T-cell (primary cell): ENCODE results near the gene POLD1. TPM values are rescaled to one million over a fixed set of nuclear protein-coding genes. Genes with fewer than 3 reads are reported as not detected.

Source experiments
- ATAC-seq, 4 experiments: fragments of 200-7000 bp in 3 of 4; fragments of 150-1000 bp in 1 of 4; cut with Tn5 transposase; replicated peaks in 1 of 4; 1 replicate in 3 of 4; 2 replicates in 1 of 4; pipeline ENCODE4 v1.10.0; 2021; ENCODE audit warnings: moderate library complexity in 3 of 4, mild to moderate bottlenecking in 2 of 4, moderate number of reproducible peaks in 1 of 4
- CTCF ChIA-PET, 2 donors: fragments of 300-600 bp; sonication (Branson Sonifier 250); formaldehyde crosslinking; loops; one replicate each; lab custom pipeline; 2022; ENCODE audit warnings: antibody characterized with exemption in 2 of 2; lab: Charles Lee
- POLR2A ChIA-PET, 2 donors: fragments of 300-600 bp; sonication (Branson Sonifier 250); formaldehyde crosslinking; loops; one replicate each; lab custom pipeline; 2022; ENCODE audit warnings: antibody characterized with exemption in 2 of 2; lab: Charles Lee
- DNase-seq, 35 experiments: peaks; one replicate each; pipeline versions ENCODE4 v3.0.0 to v3.0.0-alpha.2; 2013 to 2023
- H3K27ac ChIP-seq: one replicate; pipeline ENCODE4 v1.5.1; 2013; ENCODE audit warnings: low read length
- H3K27me3 ChIP-seq, 2 experiments: replicated peaks in 1 of 2; 1 replicate in 1 of 2; 2 replicates in 1 of 2; pipeline versions ENCODE4 v1.6.1 to v1.7.0; 2013; ENCODE audit warnings: low read length in 1 of 2, mixed read lengths in 1 of 2; ENCODE audit not compliant: control insufficient read depth in 2 of 2, insufficient read depth in 2 of 2; ENCODE audit errors: extremely low read depth in 1 of 2
- H3K36me3 ChIP-seq, 2 donors: 1 replicate in 1 of 2; 2 replicates in 1 of 2; pipeline versions ENCODE4 v1.6.1 to v1.7.0; 2013; ENCODE audit warnings: low read length in 1 of 2; ENCODE audit not compliant: control insufficient read depth in 2 of 2, insufficient read depth in 1 of 2; ENCODE audit errors: extremely low read depth in 1 of 2
- H3K4me1 ChIP-seq, 2 experiments: 1 replicate in 1 of 2; 2 replicates in 1 of 2; pipeline versions ENCODE4 v1.6.1 to v1.7.0; 2013; ENCODE audit warnings: low read length in 2 of 2, mixed read lengths in 1 of 2; ENCODE audit not compliant: insufficient read depth in 2 of 2, control insufficient read depth in 1 of 2; ENCODE audit errors: extremely low read depth in 1 of 2
- H3K4me3 ChIP-seq, 2 donors: 1 replicate in 1 of 2; 2 replicates in 1 of 2; pipeline versions ENCODE4 v1.5.1 to v1.7.0; 2013; ENCODE audit warnings: mild to moderate bottlenecking in 2 of 2, low read length in 1 of 2, moderate library complexity in 1 of 2; ENCODE audit not compliant: control insufficient read depth in 1 of 2; ENCODE audit errors: extremely low read depth in 1 of 2
- H3K9me3 ChIP-seq: 2 replicates; pipeline ENCODE4 v1.7.0; 2013
- H3K27ac Mint-ChIP-seq, 2 donors: one replicate each; pipeline ENCODE4 v1.8.0; 2020 to 2021; ENCODE audit warnings: mild to moderate bottlenecking in 2 of 2, mixed read lengths in 2 of 2
- H3K27me3 Mint-ChIP-seq, 2 donors: one replicate each; pipeline ENCODE4 v1.8.0; 2021 to 2022; ENCODE audit warnings: mixed read lengths in 2 of 2
- H3K36me3 Mint-ChIP-seq: one replicate; pipeline ENCODE4 v1.8.0; 2021; ENCODE audit warnings: mixed read lengths
- H3K4me1 Mint-ChIP-seq, 3 donors: one replicate each; pipeline ENCODE4 v1.8.0; 2020 to 2022; ENCODE audit warnings: mixed read lengths in 3 of 3, mild to moderate bottlenecking in 1 of 3
- H3K4me3 Mint-ChIP-seq, 3 donors: one replicate each; pipeline ENCODE4 v1.8.0; 2020 to 2022; ENCODE audit warnings: mild to moderate bottlenecking in 3 of 3, mixed read lengths in 3 of 3, moderate library complexity in 3 of 3
- H3K9me3 Mint-ChIP-seq, 3 donors: one replicate each; pipeline ENCODE4 v1.8.0; 2020 to 2022; ENCODE audit warnings: mixed read lengths in 3 of 3
- WGBS: methylation state at CpG from one replicate; pipeline ENCODE4 v1.1.5; 2013; ENCODE audit warnings: missing lambda C conversion rate; ENCODE audit not compliant: insufficient coverage; 5-methylcytosine and 5-hydroxymethylcytosine counted together
- total RNA-seq, 35 experiments: library from RNA in 6 of 35; stranded (reverse) in 6 of 35; fragments of 120-200 nt in 1 of 35; gene quantifications; one replicate each; pipeline versions ENCODE4 v1.2.1 to v1.2.4 and lab custom pipeline; 2013 to 2026

Gene POLD1
- total RNA-seq, 5 donors from 2014 or later (not counting 1 experiment from before 2014, with no cell fraction given) = 32.9 to 67.1 (median 54.0) TPM

- Mint-ChIP-seq H3K4me1 (peaks cover 35 to 57% (median 45%) of the 10 kb centered on the region in 3 donors), H3K27me3 (no peaks in the 10 kb centered on the region), H3K27ac (no peak overlapping the region), H3K4me3 (no peak overlapping the region), H3K9me3 (no peaks in the 10 kb centered on the region), H3K36me3 (peaks cover 26% of the 10 kb centered on the region)
- ATAC-seq = no peak
- ChIA-PET POLR2A (no interaction called here), CTCF (interaction anchor here (0.6 to 0.7 kb wide), 2 partner anchors 14 to 47 kb away, joined by 3 read pairs; no protein-coding TSS in a partner anchor)
- WGBS = 99% methylated on average over 7 of the region's 8 CpGs
- H3K27ac ChIP-seq = no peak overlapping the region
- no peaks in the 10 kb centered on the region for H3K27me3 ChIP-seq
- H3K4me3 ChIP-seq = no peak overlapping the region
- H3K4me1 ChIP-seq = peaks cover 6 to 41% of the 10 kb centered on the region in 2 experiments
- H3K36me3 ChIP-seq = peaks cover 10 to 57% of the 10 kb centered on the region in 2 donors
- DNase-seq = no peak
- no peaks in the 10 kb centered on the region for H3K9me3 ChIP-seq
Measured at GRCh38 chr19:50380751-50381151, 3.4 kb upstream of the POLD1 start.

GRCh38 chr19:50381881-50382729 lies 2.0 kb upstream of the POLD1 start:
- peaks cover 26% of the 10 kb centered on the region for H3K36me3 Mint-ChIP-seq
- Histone ChIP-seq H3K27me3 (no peaks in the 10 kb centered on the region), H3K4me1 (peaks cover 6 to 34% of the 10 kb centered on the region in 2 experiments), H3K4me3 (no peak overlapping the region), H3K9me3 (no peaks in the 10 kb centered on the region), H3K36me3 (peaks cover 23 to 58% of the 10 kb centered on the region in 2 donors), H3K27ac (no peak overlapping the region)
- H3K9me3 Mint-ChIP-seq = no peaks in the 10 kb centered on the region
- ChIA-PET POLR2A (no interaction called here), CTCF (no interaction called here)
- no peak overlapping the region for H3K4me3 Mint-ChIP-seq
- peaks cover 31 to 49% (median 41%) of the 10 kb centered on the region in 3 donors for H3K4me1 Mint-ChIP-seq
- WGBS = 96% methylated on average over 51 of the region's 58 CpGs
- no peaks in the 10 kb centered on the region for H3K27me3 Mint-ChIP-seq
- ATAC-seq (no peak), DNase-seq (peak in 2 of 35 experiments; percentile 14 to 24)
- H3K27ac Mint-ChIP-seq = no peak overlapping the region

- no peaks in the 10 kb centered on the region for H3K9me3 ChIP-seq
- Mint-ChIP-seq H3K27ac (peak overlapping the region; percentile 91 to 92), H3K27me3 (no peaks in the 10 kb centered on the region), H3K9me3 (no peaks in the 10 kb centered on the region), H3K36me3 (peaks cover 26% of the 10 kb centered on the region), H3K4me1 (peaks cover 26 to 43% (median 37%) of the 10 kb centered on the region in 3 donors), H3K4me3 (peak overlapping the region; percentile 92 to 94 (median 92))
- peaks cover 6 to 24% of the 10 kb centered on the region in 2 experiments for H3K4me1 ChIP-seq
- H3K27ac ChIP-seq = peak overlapping the region; percentile 69
- ChIA-PET POLR2A (interaction anchor here in 1 of 2 donors (1.0 kb wide), 1 partner anchor 25 kb away, joined by 3 read pairs; no protein-coding TSS in a partner anchor), CTCF (no interaction called here)
- peaks cover 19 to 54% of the 10 kb centered on the region in 2 donors for H3K36me3 ChIP-seq
- peak in 1 of 4 experiments; percentile 37 for ATAC-seq
- H3K4me3 ChIP-seq = peak overlapping the region; percentile 39
- peak in 4 of 35 experiments; percentile 16 to 22 (median 20) for DNase-seq
- no peaks in the 10 kb centered on the region for H3K27me3 ChIP-seq
- WGBS = 72% methylated on average over 8 of the region's 21 CpGs
Measured at GRCh38 chr19:50383001-50383851, 921 bp upstream of the POLD1 start.

GRCh38 chr19:50384685-50385535 lies 763 bp downstream of the POLD1 start:
- Histone ChIP-seq H3K27ac (peak overlapping the region; percentile 69), H3K4me1 (peaks cover 6 to 23% of the 10 kb centered on the region in 2 experiments), H3K36me3 (peaks cover 13 to 38% of the 10 kb centered on the region in 2 donors), H3K9me3 (no peaks in the 10 kb centered on the region), H3K27me3 (no peaks in the 10 kb centered on the region), H3K4me3 (peak overlapping the region; percentile 45 to 72)
- ATAC-seq = no peak
- no peaks in the 10 kb centered on the region for H3K9me3 Mint-ChIP-seq
- H3K27ac Mint-ChIP-seq = peak overlapping the region; percentile 79 to 92
- no peaks in the 10 kb centered on the region for H3K27me3 Mint-ChIP-seq
- peaks cover 24 to 32% (median 31%) of the 10 kb centered on the region in 3 donors for H3K4me1 Mint-ChIP-seq
- DNase-seq = no peak
- CTCF ChIA-PET = interaction anchor here in 1 of 2 donors (0.6 kb wide), 1 partner anchor 1948 kb away, joined by 9 read pairs; no protein-coding TSS in a partner anchor
- POLR2A ChIA-PET = interaction anchor here in 1 of 2 donors (1.0 kb wide), 1 partner anchor 27 kb away, joined by 3 read pairs; no protein-coding TSS in a partner anchor
- H3K36me3 Mint-ChIP-seq = peaks cover 14% of the 10 kb centered on the region
- peak overlapping the region; percentile 92 to 94 (median 92) for H3K4me3 Mint-ChIP-seq
- 21% methylated on average over 24 of the region's 26 CpGs for WGBS

- Histone ChIP-seq H3K4me3 (no peak overlapping the region), H3K4me1 (peaks cover 6 to 20% of the 10 kb centered on the region in 2 experiments), H3K36me3 (peaks cover 13% of the 10 kb centered on the region in 2 donors), H3K27me3 (no peaks in the 10 kb centered on the region), H3K27ac (no peak overlapping the region), H3K9me3 (no peaks in the 10 kb centered on the region)
- ATAC-seq (no peak), DNase-seq (no peak)
- WGBS = 94% methylated on average over 17 of the region's 21 CpGs
- POLR2A ChIA-PET = no interaction called here
- H3K27ac Mint-ChIP-seq = no peak overlapping the region
- H3K4me3 Mint-ChIP-seq = peak overlapping the region in 1 of 3 donors; percentile 35
- CTCF ChIA-PET = interaction anchor here in 1 of 2 donors (1.0 kb wide), 1 partner anchor 21 kb away, joined by 4 read pairs; no protein-coding TSS in a partner anchor
- peaks cover 10% of the 10 kb centered on the region for H3K36me3 Mint-ChIP-seq
- H3K27me3 Mint-ChIP-seq = no peaks in the 10 kb centered on the region
- H3K9me3 Mint-ChIP-seq = no peaks in the 10 kb centered on the region
- H3K4me1 Mint-ChIP-seq = peaks cover 24 to 30% (median 28%) of the 10 kb centered on the region in 3 donors
Measured at GRCh38 chr19:50387176-50387867, 3.2 kb downstream of the POLD1 start.
